Measurements from ENCODE around the gene SHROOM3. TPM values are rescaled to one million over a fixed set of nuclear protein-coding genes. Genes with fewer than 3 reads are reported as not detected.

The SHROOM3 gene
- total RNA-seq, 1 experiment from 2014 or later = 27.6 TPM

- peak; percentile 83 for TF ChIP-seq CTCF (conservative IDR thresholded peaks at IDR 0.05)
- H3K79me2 ChIP-seq (ENCODE audit: insufficient read depth, low read length) = no peaks in the 10 kb centered on the region
- no peaks in the 10 kb centered on the region for H3K27me3 ChIP-seq (ENCODE audit: insufficient read depth, low read length)
- no peak overlapping the region for H2AK5ac ChIP-seq (ENCODE audit: insufficient read length, low read length)
- H3K18ac ChIP-seq (ENCODE audit: insufficient read length, low read depth, low read length) = no peak overlapping the region
- Mint-ChIP-seq H3K27me3 (ENCODE audit: low read depth) (no peaks in the 10 kb centered on the region), H3K4me3 (no peak overlapping the region), H3K9me3 (no peaks in the 10 kb centered on the region), H3K36me3 (ENCODE audit: insufficient read depth in 1 of 3, low read depth in 3 of 3) (no peaks in the 10 kb centered on the region), H3K27ac (no peak overlapping the region), H3K4me1 (peaks cover 0 to 8% of the 10 kb centered on the region in 2 experiments; a peak in 1 of 4 replicates)
- no peak overlapping the region for H3T11ph ChIP-seq (ENCODE audit: low read length)
- H4K91ac ChIP-seq (ENCODE audit: insufficient read length, low read depth, low read length) = no peak overlapping the region
- H4K8ac ChIP-seq (replicated peaks; ENCODE audit: insufficient read length, low read depth, low read length) = no peak overlapping the region
- no peak overlapping the region for H2BK20ac ChIP-seq (ENCODE audit: low read depth, low read length, poor library complexity, severe bottlenecking)
- H3K4ac ChIP-seq (ENCODE audit: low read depth, low read length) = no peak overlapping the region
- H3K56ac ChIP-seq (ENCODE audit: insufficient read length, low read depth, low read length) = no peak overlapping the region
- no peak overlapping the region for H2BK12ac ChIP-seq (ENCODE audit: insufficient read length, low read depth, low read length)
- H3K27ac ChIP-seq (ENCODE audit: insufficient read length, low read depth, low read length) = no peak overlapping the region
- H3K4me1 ChIP-seq (ENCODE audit: insufficient read depth, low read length) = no peaks in the 10 kb centered on the region; the same call in 1 of the 2 replicates
- no peaks in the 10 kb centered on the region for H4K20me1 ChIP-seq (ENCODE audit: control insufficient read depth, insufficient read depth, insufficient read length)
- no peak overlapping the region for H2BK5ac ChIP-seq (ENCODE audit: insufficient read length, low read length)
- no peak overlapping the region for H2AFZ ChIP-seq (ENCODE audit: low read length)
- H3K9me3 ChIP-seq (ENCODE audit: control insufficient read depth, low read depth, low read length) = no peaks in the 10 kb centered on the region
- no peaks in the 10 kb centered on the region for H3K23me2 ChIP-seq (ENCODE audit: insufficient read length, low read depth, low read length, poor library complexity, severe bottlenecking)
- H3K14ac ChIP-seq (ENCODE audit: insufficient read depth, low read length) = no peak overlapping the region
- no peak overlapping the region for H2BK120ac ChIP-seq (ENCODE audit: low read depth, low read length, poor library complexity, severe bottlenecking)
- WGBS (ENCODE audit: extremely low coverage, insufficient read length, low lambda C conversion rate) = no CpG with 5 or more reads among the region's 2 CpGs
- DNase-seq = no peak
- no peak overlapping the region for H3K23ac ChIP-seq (ENCODE audit: insufficient read length, low read depth, low read length)
- no peak overlapping the region for H2BK15ac ChIP-seq (ENCODE audit: low read depth, low read length)
- H3K9ac ChIP-seq (ENCODE audit: extremely low read depth, insufficient read length, low read length) = no peak overlapping the region
- no peaks in the 10 kb centered on the region for H3K79me1 ChIP-seq (ENCODE audit: insufficient read depth, low read depth, low read length, poor library complexity, severe bottlenecking)
- H4K5ac ChIP-seq (ENCODE audit: insufficient read length, low read depth, low read length) = no peak overlapping the region
- H3K4me2 ChIP-seq (ENCODE audit: insufficient read depth, insufficient read length, low read length) = no peak overlapping the region
Measured at GRCh38 chr4:76504613-76505465, 69.8 kb downstream of the SHROOM3 start.
